Measurements from ENCODE around the gene TNFAIP8. TPM values are rescaled to one million over a fixed set of nuclear protein-coding genes. Genes with fewer than 3 reads are reported as not detected.
A peak's percentile ranks its signal among the peaks of the same experiment; 100 is the strongest.

Gene TNFAIP8
- total and polyA plus RNA-seq, 2 donors (not counting 1 experiment from before 2014, with no cell fraction given), result 67.3 to 109 TPM

- ChIA-PET POLR2A (interaction anchor here (0.7 to 2.8 kb wide), 8 partner anchors 9 to 67 kb away, joined by 3 to 12 read pairs (median 4); no protein-coding TSS in a partner anchor), CTCF (interaction anchor here (0.9 to 20.0 kb wide), 10 partner anchors 11 to 354 kb away, joined by 3 to 209 read pairs (median 5); partner anchors contain the start of genes DTWD2 and TNFAIP8)
- Histone ChIP-seq H4K20me1 (ENCODE audit: control insufficient read depth, insufficient read depth, low read length, poor library complexity, severe bottlenecking) (peaks cover 23% of the 10 kb centered on the region), H3K4me3 (ENCODE audit: control extremely low read depth in 1 of 5, extremely low read depth in 1 of 5, insufficient read depth in 1 of 5, low read depth in 2 of 5, low read length in 4 of 5) (peak overlapping the region; percentile 5 to 57 (median 23)), H3K79me2 (ENCODE audit: control insufficient read depth, insufficient read depth, low read length) (peaks cover 90% of the 10 kb centered on the region), H3K9ac (ENCODE audit: low read length) (peak overlapping the region; percentile 49), H3K27me3 (replicated peaks in 1 of 4; ENCODE audit: control extremely low read depth in 1 of 4, control insufficient read depth in 3 of 4, insufficient read depth in 4 of 4, low read length in 3 of 4) (no peaks in the 10 kb centered on the region), H3K9me3 (ENCODE audit: control extremely low read depth in 1 of 3, control insufficient read depth in 2 of 3, insufficient read depth in 1 of 3, low read length in 2 of 3) (peaks cover 0 to 10% (median 0%) of the 10 kb centered on the region in 3 donors), H3K4me2 (replicated peaks; ENCODE audit: low read depth, low read length, poor library complexity, severe bottlenecking) (peak overlapping the region; percentile 75), H3K27ac (ENCODE audit: low read length in 2 of 2) (peak overlapping the region; percentile 87 to 91), H2AFZ (ENCODE audit: insufficient read depth, low read depth, low read length, poor library complexity, severe bottlenecking) (no peak overlapping the region), H3K4me1 (ENCODE audit: control insufficient read depth in 2 of 2, insufficient read depth in 2 of 2, low read length in 2 of 2) (peaks cover 95% of the 10 kb centered on the region in 2 donors), H3K36me3 (replicated peaks in 1 of 2; ENCODE audit: control extremely low read depth in 1 of 2, control insufficient read depth in 1 of 2, extremely low read depth in 1 of 2, insufficient read depth in 2 of 2, low read length in 1 of 2) (peaks cover 0 to 13% of the 10 kb centered on the region in 2 experiments)
- peak overlapping the region; percentile 85 for H3K4me3 Mint-ChIP-seq
- H3K27me3 Mint-ChIP-seq, result no peaks in the 10 kb centered on the region
- TF ChIP-seq EZH2 (IDR thresholded peaks at IDR 0.05; ENCODE audit: borderline replicate concordance, insufficient read depth, low read depth, low read length, poor library complexity, severe bottlenecking), result no peak
- TF ChIP-seq, protein P1, sequence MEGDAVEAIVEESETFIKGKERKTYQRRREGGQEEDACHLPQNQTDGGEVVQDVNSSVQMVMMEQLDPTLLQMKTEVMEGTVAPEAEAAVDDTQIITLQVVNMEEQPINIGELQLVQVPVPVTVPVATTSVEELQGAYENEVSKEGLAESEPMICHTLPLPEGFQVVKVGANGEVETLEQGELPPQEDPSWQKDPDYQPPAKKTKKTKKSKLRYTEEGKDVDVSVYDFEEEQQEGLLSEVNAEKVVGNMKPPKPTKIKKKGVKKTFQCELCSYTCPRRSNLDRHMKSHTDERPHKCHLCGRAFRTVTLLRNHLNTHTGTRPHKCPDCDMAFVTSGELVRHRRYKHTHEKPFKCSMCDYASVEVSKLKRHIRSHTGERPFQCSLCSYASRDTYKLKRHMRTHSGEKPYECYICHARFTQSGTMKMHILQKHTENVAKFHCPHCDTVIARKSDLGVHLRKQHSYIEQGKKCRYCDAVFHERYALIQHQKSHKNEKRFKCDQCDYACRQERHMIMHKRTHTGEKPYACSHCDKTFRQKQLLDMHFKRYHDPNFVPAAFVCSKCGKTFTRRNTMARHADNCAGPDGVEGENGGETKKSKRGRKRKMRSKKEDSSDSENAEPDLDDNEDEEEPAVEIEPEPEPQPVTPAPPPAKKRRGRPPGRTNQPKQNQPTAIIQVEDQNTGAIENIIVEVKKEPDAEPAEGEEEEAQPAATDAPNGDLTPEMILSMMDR (IDR thresholded peaks at IDR 0.05), result no peak
- H3K27ac Mint-ChIP-seq, result peak overlapping the region; percentile 95
- intact Hi-C loops (cut with micrococcal nuclease), result loop anchor here (5.0 kb wide), 3 partner anchors 35 to 355 kb away; partner anchors contain the start of genes DMXL1 and DTWD2
- no peak for ATAC-seq (ENCODE audit: low read depth)
- H3K9me3 Mint-ChIP-seq (ENCODE audit: insufficient read depth), result no peaks in the 10 kb centered on the region
- WGBS (ENCODE audit: insufficient coverage), result no CpG with 5 or more reads among the region's 1 CpG
- H3K4me1 Mint-ChIP-seq, result peaks cover 95% of the 10 kb centered on the region
- DNase-seq, result no peak
These were observed 13.4 kb upstream of the TNFAIP8 start for GRCh38 chr5:119342406-119342805.

DNA sequence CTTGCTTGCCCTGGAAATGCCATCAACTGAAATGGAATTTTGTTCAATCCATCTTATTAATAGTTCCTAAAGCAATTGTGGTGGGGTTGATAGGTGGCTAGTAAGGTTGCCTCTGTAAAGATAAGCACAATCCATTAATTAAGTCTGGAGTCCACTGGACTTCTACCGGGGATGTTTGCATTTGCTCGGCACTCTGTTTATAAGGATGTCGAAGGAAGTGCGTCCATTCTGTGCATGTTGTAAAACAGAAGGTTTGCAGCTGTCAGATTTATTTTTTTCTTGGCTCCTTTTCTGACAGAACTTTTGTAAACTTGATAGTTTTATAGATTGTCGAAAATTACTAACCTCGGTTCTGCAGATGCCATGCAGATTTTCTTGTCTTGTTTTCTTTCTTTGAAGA is 12.8 kb upstream of the TNFAIP8 start:
- peak overlapping the region; percentile 85 for H3K4me3 Mint-ChIP-seq
- CTCF ChIA-PET, result interaction anchor here (1.2 to 20.0 kb wide), 5 partner anchors 17 to 70 kb away, joined by 3 to 209 read pairs (median 18); partner anchors contain the start of gene TNFAIP8
- WGBS (ENCODE audit: insufficient coverage), result 87% methylated on average over 4 of the region's 6 CpGs
- H3K27me3 Mint-ChIP-seq, result no peaks in the 10 kb centered on the region
- Histone ChIP-seq H3K4me3 (ENCODE audit: control extremely low read depth in 1 of 5, extremely low read depth in 1 of 5, insufficient read depth in 1 of 5, low read depth in 2 of 5, low read length in 4 of 5) (peak overlapping the region in 1 of 5 experiments; percentile 57), H3K36me3 (replicated peaks in 1 of 2; ENCODE audit: control extremely low read depth in 1 of 2, control insufficient read depth in 1 of 2, extremely low read depth in 1 of 2, insufficient read depth in 2 of 2, low read length in 1 of 2) (peaks cover 0 to 13% of the 10 kb centered on the region in 2 experiments), H3K27ac (ENCODE audit: low read length in 2 of 2) (peak overlapping the region; percentile 87 to 91), H3K4me2 (replicated peaks; ENCODE audit: low read depth, low read length, poor library complexity, severe bottlenecking) (peak overlapping the region; percentile 75), H4K20me1 (ENCODE audit: control insufficient read depth, insufficient read depth, low read length, poor library complexity, severe bottlenecking) (peaks cover 17% of the 10 kb centered on the region), H2AFZ (ENCODE audit: insufficient read depth, low read depth, low read length, poor library complexity, severe bottlenecking) (no peak overlapping the region), H3K27me3 (replicated peaks in 1 of 4; ENCODE audit: control extremely low read depth in 1 of 4, control insufficient read depth in 3 of 4, insufficient read depth in 4 of 4, low read length in 3 of 4) (no peaks in the 10 kb centered on the region), H3K9me3 (ENCODE audit: control extremely low read depth in 1 of 3, control insufficient read depth in 2 of 3, insufficient read depth in 1 of 3, low read length in 2 of 3) (peaks cover 0 to 10% (median 0%) of the 10 kb centered on the region in 3 donors), H3K79me2 (ENCODE audit: control insufficient read depth, insufficient read depth, low read length) (peaks cover 89% of the 10 kb centered on the region), H3K9ac (ENCODE audit: low read length) (peak overlapping the region; percentile 49), H3K4me1 (ENCODE audit: control insufficient read depth in 2 of 2, insufficient read depth in 2 of 2, low read length in 2 of 2) (peaks cover 95% of the 10 kb centered on the region in 2 donors)
- intact Hi-C loops (cut with micrococcal nuclease), result loop anchor here (5.0 kb wide), 3 partner anchors 36 to 356 kb away; partner anchors contain the start of genes DMXL1 and DTWD2
- no peak for ATAC-seq (ENCODE audit: low read depth)
- H3K27ac Mint-ChIP-seq, result peak overlapping the region; percentile 95
- TF ChIP-seq EZH2 (IDR thresholded peaks at IDR 0.05; ENCODE audit: borderline replicate concordance, insufficient read depth, low read depth, low read length, poor library complexity, severe bottlenecking), result no peak
- TF ChIP-seq, protein P1 (IDR thresholded peaks at IDR 0.05), result no peak
- DNase-seq, result no peak
- no peaks in the 10 kb centered on the region for H3K9me3 Mint-ChIP-seq (ENCODE audit: insufficient read depth)
- H3K4me1 Mint-ChIP-seq, result peaks cover 95% of the 10 kb centered on the region
- POLR2A ChIA-PET, result interaction anchor here (1.8 to 2.8 kb wide), 2 partner anchors 10 to 14 kb away, joined by 12 to 14 read pairs; partner anchors contain the start of gene TNFAIP8
